ENCODE data around the gene CYP26C1.

Gene CYP26C1, protein sequence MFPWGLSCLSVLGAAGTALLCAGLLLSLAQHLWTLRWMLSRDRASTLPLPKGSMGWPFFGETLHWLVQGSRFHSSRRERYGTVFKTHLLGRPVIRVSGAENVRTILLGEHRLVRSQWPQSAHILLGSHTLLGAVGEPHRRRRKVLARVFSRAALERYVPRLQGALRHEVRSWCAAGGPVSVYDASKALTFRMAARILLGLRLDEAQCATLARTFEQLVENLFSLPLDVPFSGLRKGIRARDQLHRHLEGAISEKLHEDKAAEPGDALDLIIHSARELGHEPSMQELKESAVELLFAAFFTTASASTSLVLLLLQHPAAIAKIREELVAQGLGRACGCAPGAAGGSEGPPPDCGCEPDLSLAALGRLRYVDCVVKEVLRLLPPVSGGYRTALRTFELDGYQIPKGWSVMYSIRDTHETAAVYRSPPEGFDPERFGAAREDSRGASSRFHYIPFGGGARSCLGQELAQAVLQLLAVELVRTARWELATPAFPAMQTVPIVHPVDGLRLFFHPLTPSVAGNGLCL

DNA sequence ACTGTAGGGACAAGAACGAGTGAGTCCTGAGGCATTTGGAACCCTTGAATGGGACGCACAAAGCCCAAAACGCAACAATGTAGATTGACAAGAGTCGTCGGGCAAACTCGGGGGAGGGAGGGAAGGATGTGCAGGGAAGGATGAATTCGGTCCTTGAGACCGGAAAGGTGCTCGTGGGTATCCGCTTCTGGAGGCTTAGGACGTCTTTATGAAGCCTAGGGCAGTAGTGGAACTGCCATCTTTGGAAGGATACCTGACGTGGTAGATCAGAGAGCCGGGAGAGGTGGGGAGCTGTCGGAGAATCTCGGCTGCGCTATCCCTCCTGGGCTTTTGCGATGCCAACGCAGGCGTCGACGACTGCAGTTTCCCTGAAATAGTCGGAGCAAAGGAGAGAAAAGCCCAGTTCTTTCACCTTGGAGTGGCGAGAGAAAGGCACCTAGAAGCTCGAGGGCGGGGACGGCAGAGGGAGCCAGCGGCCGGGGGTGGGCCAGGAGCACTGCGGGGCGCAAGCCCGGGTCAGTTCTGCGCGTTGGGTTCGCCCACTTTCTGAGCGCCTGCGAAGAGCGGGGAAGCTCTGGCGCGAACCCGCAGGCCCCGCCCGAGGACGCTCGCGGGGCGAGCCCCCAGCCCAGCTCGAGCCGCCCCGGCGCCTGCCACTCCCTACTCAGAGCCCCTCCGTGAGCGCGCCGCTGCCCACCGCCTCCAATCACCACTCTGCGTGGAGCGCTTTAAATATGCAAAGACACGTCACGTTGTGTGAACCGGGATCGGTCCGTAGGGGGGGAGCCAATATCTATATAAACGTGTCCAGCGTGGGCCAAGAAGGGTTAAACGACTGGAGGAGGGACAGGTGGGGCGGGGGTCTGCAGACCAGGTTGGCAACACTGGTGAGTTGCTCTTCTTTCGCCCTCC lies at the start of gene CYP26C1:
TSS of gene CYP26C1 (plus strand) at position 824 of the 912 bp plus-strand sequence. CDS start 466 bp downstream, outside the sequence.
- no peak for DNase-seq (ENCODE audit: low read depth, low spot score)

GRCh38 chr10:93015722-93016121 lies 44.9 kb upstream of the CYP26C1 start:
- no peak for DNase-seq (ENCODE audit: low read depth, low spot score)

GRCh38 chr10:93023013-93023650 lies 37.5 kb upstream of the CYP26C1 start:
- no peak for DNase-seq (ENCODE audit: low read depth, low spot score)

DNA sequence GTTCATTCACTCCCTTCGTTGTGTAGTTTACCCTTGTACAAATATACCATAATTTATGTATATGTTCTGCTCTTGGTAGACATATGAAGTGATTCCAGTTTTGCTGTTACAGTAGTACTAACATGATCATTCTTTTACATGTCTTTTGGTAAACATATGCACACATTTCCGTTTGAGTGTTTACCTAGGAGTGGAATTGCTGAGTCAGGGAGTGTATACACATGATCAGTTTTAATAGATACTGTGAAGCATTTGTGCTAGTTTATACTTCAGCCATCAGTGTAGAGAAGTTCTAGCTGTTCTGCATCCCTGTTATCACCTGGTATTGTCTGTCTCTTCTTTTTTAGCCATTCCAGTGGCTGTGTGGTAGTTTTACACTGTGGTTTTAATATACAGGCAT lies 34.5 kb upstream of the CYP26C1 start:
- no peak for DNase-seq (ENCODE audit: low read depth, low spot score)

GRCh38 chr10:93027508-93027907 lies 33.1 kb upstream of the CYP26C1 start:
- no peak for DNase-seq (ENCODE audit: low read depth, low spot score)

DNA sequence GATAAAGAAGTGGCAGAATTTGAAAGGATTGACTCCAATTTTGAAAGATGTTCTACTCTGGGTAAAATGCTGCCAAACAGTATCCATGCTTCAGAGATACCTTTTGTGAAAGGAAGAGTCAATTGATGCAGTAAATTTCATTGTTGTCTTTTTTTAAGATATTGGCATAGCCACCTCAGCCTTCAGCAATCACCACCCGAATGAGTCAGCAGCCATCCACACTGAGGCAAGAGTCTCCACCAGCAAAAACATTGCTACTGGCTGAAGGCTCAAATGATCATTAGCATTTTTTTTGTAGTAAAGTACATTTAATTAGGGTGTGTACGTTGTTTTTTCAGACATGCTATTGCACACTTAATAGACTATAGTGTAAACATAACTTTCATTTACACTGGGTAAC lies 31.7 kb upstream of the CYP26C1 start:
- DNase-seq (ENCODE audit: low read depth, low spot score): no peak

- DNase-seq (ENCODE audit: low read depth, low spot score): no peak
Measured at GRCh38 chr10:93030409-93030808, 30.2 kb upstream of the CYP26C1 start.

DNA sequence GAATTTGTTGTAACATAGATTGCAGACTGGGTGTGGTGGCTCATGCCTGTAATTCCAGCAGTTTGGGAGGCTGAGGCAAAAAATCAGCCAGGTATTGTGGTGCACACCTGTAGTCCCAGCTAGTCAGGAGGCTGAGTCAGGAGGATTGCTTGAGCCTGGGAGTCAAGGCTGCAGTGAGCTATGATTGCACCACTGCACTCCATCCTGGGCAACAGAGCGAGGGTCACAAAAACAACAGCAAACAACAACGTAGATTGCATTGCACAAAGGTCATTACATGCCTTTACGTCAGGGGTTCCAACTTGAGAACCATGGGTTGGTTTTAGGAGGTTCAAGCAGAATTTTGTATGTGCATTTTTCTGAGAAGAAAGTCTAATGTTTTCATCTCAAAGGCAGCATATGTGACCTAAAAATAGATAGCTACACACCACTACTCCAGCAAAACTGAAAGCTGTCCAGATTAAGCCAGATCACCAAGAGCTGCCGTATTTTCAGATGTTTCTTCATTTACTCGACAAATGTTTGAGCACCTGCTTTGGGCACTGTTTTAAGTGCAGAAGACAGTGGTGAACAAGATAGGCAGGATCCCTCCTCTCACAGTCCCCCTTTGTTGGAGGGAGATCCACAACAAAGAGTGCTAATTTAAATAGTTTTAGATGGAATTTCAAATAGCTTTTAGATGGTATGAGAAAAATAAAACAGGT lies 28.3 kb upstream of the CYP26C1 start:
- DNase-seq (ENCODE audit: low read depth, low spot score): no peak

- DNase-seq (ENCODE audit: low read depth, low spot score): no peak
Measured at GRCh38 chr10:93032809-93033137, 27.8 kb upstream of the CYP26C1 start.

DNA sequence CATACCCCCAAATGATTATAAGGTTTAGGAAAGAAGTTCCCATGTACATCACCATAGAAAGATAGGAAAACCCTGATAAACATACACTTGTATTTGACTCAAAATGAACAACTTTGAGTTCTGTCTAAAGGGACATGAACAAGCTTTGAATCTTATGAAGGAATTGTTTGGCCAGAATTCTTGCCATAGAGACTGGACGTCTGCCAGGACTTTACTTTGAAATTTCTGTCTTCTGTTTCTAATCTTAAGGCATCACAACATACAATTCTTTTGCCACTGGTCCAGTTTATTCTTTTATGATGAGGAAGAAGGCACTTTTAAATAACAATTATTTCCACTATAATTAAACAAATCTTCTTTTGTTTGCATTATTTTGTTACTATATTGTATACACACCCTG lies 26.2 kb upstream of the CYP26C1 start:
- no peak for DNase-seq (ENCODE audit: low read depth, low spot score)

DNA sequence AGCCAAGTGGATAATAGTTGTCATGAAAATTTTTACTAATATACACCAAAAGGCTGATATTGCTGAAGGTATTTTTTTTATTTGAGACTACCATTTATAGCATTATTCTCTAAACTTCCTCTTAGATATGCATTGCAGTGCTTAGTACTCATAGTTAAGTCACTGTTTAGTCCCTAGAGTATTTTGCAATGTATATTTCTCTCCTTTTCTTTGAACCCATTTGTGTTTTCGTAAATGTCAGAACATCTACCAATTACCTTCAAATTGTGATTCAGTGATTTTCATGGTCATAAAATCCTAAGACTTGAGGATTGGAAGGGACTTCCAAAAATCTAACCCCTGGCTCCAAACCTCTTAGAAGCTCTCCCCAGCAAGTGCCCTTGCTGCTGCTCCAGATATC lies 21.5 kb upstream of the CYP26C1 start:
- no peak for DNase-seq (ENCODE audit: low read depth, low spot score)

DNA sequence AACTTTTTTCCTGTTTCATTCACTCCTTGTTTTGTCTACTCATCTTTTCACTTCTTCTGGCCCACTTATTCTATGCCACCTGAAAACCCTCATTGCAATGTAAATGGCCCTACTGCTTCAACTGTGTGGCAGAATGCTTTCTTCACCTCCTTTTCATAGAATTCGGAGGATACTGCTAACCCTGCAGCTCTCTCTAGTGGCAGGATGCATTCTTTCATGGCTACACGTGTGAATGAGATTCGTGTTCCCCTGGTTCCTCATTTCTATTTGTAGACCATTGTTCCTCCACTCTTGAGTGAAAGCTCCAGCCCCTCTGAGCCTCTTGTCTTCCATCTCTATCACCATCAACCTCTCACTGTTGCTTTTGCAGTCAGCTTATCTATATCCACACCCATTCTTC lies 20.9 kb upstream of the CYP26C1 start:
- DNase-seq (ENCODE audit: low read depth, low spot score): no peak

DNA sequence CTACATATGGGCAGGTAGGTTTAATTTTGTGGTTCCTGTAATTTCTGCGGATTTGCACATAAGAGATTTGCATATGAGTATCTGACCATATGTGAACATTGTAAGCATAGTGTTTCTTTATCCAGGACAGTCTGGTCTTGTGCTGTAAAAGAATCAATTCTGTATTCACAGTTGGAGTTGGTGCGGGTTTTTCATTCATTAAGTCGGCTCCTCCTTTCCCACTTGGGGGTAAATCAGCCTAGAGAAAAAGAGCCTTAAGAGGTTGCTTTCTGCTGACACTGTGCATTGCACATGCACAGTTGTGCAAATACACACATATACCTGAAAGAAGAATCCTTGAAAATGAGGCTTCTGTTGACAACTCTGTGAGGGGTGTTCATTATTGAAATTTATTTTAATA lies 6.1 kb upstream of the CYP26C1 start:
- DNase-seq (ENCODE audit: low read depth, low spot score): no peak

DNA sequence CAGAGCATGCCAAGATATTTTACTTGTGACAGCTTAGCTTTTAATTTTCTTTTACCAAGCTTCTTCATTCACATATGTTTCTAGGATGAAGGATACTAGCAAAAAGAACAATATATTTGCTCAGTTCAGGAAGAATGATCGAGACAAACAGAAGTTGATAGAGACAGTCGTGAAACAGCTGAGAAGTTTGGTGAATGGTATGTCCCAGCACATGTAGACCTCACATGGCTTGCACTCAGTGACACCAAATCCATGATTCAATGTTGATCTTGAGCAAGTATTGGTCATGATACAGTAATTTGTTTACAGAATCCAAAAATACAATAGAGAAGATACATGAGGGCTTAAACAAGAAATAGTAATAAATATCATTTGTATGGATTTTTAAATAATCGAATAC lies 2.5 kb upstream of the CYP26C1 start:
- no peak for DNase-seq (ENCODE audit: low read depth, low spot score)

- no peak for DNase-seq (ENCODE audit: low read depth, low spot score)
Measured at GRCh38 chr10:93060887-93061593, 442 bp downstream of the CYP26C1 start.

DNA sequence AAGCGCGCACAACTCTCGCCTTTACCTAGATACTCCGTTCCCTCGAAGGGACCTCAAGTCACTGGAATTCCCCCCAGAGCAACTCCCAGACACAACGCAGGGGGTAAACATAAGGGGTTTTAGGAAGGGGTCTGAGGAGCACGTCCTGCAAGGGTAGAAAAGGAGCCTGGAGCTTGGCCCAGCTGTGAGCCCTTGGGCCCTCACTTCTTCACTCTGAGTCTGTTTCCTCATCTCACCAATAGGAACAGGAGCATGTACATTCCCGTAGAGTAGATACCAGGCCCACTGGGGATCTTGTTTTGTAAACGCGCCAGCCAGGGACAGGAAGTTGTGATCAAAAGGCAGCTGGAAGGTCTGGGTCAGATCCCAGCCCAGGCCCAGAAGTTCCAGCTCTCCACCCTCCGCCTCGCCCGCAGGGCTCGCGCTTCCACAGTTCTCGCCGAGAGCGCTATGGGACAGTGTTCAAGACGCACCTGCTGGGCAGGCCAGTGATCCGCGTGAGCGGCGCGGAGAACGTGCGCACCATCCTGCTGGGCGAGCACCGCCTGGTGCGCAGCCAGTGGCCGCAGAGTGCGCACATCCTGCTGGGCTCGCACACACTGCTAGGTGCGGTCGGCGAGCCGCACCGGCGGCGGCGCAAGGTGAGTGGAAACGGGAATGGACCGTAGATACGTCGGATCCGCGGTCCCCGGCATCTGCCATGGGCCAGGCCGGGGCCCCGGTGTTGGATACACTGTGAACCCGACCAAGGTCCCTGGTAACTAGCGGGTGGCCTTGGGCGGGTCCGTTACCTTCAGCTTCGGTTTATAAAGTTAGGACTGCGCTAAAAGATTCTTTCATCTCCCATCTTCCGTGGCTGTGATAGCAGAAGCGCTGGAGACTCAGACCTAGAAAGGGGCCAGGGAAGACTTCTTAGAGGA lies 1.3 kb downstream of the CYP26C1 start:
- no peak for DNase-seq (ENCODE audit: low read depth, low spot score)

- DNase-seq (ENCODE audit: low read depth, low spot score): no peak
Measured at GRCh38 chr10:93062514-93063143, 2.0 kb downstream of the CYP26C1 start.

DNA sequence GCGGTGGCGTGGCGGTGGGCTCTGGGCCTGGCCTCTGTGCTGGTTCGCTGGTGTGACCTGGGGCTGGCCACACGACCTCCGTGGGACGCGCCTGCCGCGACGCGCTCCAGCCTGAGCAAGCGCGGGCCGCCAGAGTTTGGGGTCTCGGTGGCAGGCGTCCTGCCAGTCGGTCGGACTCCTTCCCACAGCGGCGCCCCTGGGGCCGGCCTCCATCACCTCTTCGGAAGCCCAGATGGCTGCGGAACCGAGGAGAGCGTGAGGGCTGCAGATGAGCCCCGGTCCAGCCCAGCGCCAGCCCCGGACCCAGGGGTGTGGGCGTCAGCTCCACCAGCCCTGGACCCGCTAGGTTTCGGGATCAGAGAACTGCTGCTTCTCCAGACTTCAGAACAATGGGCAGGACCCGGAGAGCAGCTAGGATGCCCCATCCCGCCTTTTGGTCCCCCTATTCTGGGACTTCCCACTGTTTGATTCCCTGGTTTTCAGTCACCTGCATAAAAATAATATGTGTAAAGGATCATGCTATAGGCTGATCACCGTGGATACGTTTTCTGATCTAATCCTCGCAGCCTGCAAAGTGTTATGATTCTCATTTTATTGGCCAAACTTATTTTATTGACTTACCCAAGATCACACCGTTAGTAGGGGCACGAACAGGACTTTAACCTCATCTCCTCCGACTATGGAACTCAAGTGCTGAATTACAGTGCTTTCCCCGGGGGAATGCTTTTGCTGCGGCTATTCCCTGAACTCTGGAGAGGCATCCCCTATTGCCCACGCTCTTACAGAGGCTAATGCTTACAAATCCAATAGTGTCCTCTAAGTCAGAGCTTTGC lies 2.8 kb downstream of the CYP26C1 start:
- no peak for DNase-seq (ENCODE audit: low read depth, low spot score)

Data from brain pericyte (primary cell).